Renal cortical epithelial cell (primary cell): ENCODE measurements around the gene KANSL2. TPM values are rescaled to one million over a fixed set of nuclear protein-coding genes. Genes with fewer than 3 reads are reported as not detected.

Experiments used
- DNase-seq: peaks from one replicate; pipeline ENCODE4 v3.0.0-alpha.2; 2011; ENCODE audit warnings: low read depth
- total RNA-seq: library from RNA; depleted of rRNA; stranded (reverse); fragments of >200 nt; gene quantifications from 2 replicates; pipeline ENCODE4 v1.2.3, GENCODE V29; 2014

Gene KANSL2
- total RNA-seq, 1 donor from 2014 or later = 61.7 TPM

DNA sequence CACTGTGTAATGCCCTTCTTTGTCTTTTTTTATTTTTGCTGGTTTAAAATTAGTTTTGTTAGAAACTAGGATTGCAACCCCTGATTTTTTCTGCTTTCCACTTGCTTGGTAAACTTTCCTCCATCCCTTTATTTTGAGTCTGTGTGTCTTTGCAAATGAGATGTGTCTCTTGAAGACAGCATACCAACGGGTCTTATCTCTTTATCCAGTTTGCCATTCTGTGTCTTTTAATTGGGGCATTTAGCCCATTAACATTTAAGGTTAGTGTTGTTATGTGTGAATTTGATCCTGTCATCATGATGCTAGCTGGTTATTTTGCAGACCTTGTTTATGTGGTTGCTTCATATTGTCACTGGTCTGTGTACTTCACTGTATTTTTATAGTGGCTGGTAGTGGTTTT lies 68.7 kb downstream of the KANSL2 start:
- no peak for DNase-seq

Other genes with a start within 250 kb of the KANSL2 start
- not detected in 2 replicates for gene ANP32D, start 209.7 kb downstream of the KANSL2 start, total RNA-seq
- not detected in 2 replicates for gene C12orf54, start 199.7 kb downstream of the KANSL2 start, total RNA-seq
- gene OR8S1, start 156.6 kb downstream of the KANSL2 start, total RNA-seq = not detected in 2 replicates
- gene LALBA, start 112.2 kb downstream of the KANSL2 start, total RNA-seq = not detected in 2 replicates
- 22.6 and 36.4 TPM in 2 replicates for gene CCNT1, start 34.5 kb upstream of the KANSL2 start, total RNA-seq
- gene ADCY6, start 106.9 kb upstream of the KANSL2 start, total RNA-seq = 23.1 and 83.9 TPM in 2 replicates
- gene CACNB3, start 136.3 kb upstream of the KANSL2 start, total RNA-seq = 20.7 and 31.1 TPM in 2 replicates
- 84.7 and 121 TPM in 2 replicates for gene DDX23, start 169.9 kb upstream of the KANSL2 start, total RNA-seq
- gene RND1, start 183.6 kb upstream of the KANSL2 start, total RNA-seq = 0.40 and 17.4 TPM in 2 replicates
- gene FKBP11, start 243.3 kb upstream of the KANSL2 start, total RNA-seq = 6.4 and 8.0 TPM in 2 replicates